Caco-2 (cell line): ENCODE results near the gene CPM. TPM values are rescaled to one million over a fixed set of nuclear protein-coding genes. Genes with fewer than 3 reads are reported as not detected.
"Not testable (repeated sequence)": the region's sequence is repeated elsewhere in the genome, so short reads cannot be mapped to it uniquely, and the experiment has no call there.

ENCODE experiments used
- BruUV-seq: library from RNA; stranded (reverse); fragments of 400-500 nt; replicated peaks from 2 replicates; lab custom pipeline; 2021; lab: Mats Ljungman, UMichigan
- CTCF ChIA-PET: fragments of 300-600 bp; sonication (Branson Sonifier 250); formaldehyde crosslinking; loops from one replicate; lab custom pipeline; 2022; ENCODE audit warnings: antibody characterized with exemption; lab: Charles Lee
- POLR2A ChIA-PET: fragments of 300-600 bp; sonication (Branson Sonifier 250); formaldehyde crosslinking; loops from one replicate; lab custom pipeline; 2022; ENCODE audit warnings: antibody characterized with exemption; lab: Charles Lee
- DNase-seq, 2 experiments: peaks; one replicate each; pipeline versions ENCODE4 v3.0.0 to v3.0.0-alpha.2; 2020 to 2022
- H3K27me3 ChIP-seq: replicated peaks from 2 replicates; pipeline ENCODE4 v1.6.0; 2011; ENCODE audit warnings: low read length; ENCODE audit not compliant: control insufficient read depth, insufficient read depth
- H3K36me3 ChIP-seq: 2 replicates; pipeline ENCODE4 v1.5.1; 2011; ENCODE audit warnings: low read length; ENCODE audit not compliant: control insufficient read depth, insufficient read depth
- H3K4me1 ChIP-seq: fragments of 250-450 bp; sonication (Bioruptor Pico); 2 replicates; pipeline ENCODE4 v1.5.1; 2020; ENCODE audit warnings: mild to moderate bottlenecking
- H3K4me3 ChIP-seq: 2 replicates; pipeline ENCODE4 v1.5.1; 2011; ENCODE audit warnings: low read depth, mild to moderate bottlenecking, control low read depth, low read length
- H3K9me3 ChIP-seq: fragments of 250-450 bp; sonication (Bioruptor Pico); 2 replicates; pipeline ENCODE4 v1.5.1; 2020; ENCODE audit warnings: mild to moderate bottlenecking, moderate library complexity
- H3K27ac Mint-ChIP-seq: one replicate; pipeline ENCODE4 v1.8.0; 2022; ENCODE audit warnings: mixed read lengths; ENCODE audit not compliant: unreplicated experiment
- H3K27me3 Mint-ChIP-seq: one replicate; pipeline ENCODE4 v1.8.0; 2022; ENCODE audit warnings: mixed read lengths; ENCODE audit not compliant: insufficient read depth, unreplicated experiment
- H3K36me3 Mint-ChIP-seq: one replicate; pipeline ENCODE4 v1.8.0; 2022; ENCODE audit warnings: mild to moderate bottlenecking, mixed read lengths; ENCODE audit not compliant: insufficient read depth, unreplicated experiment
- H3K4me1 Mint-ChIP-seq: one replicate; pipeline ENCODE4 v1.8.0; 2022; ENCODE audit warnings: low read depth, mixed read lengths; ENCODE audit not compliant: unreplicated experiment
- H3K4me3 Mint-ChIP-seq: one replicate; pipeline ENCODE4 v1.8.0; 2022; ENCODE audit warnings: mild to moderate bottlenecking, moderate library complexity, mixed read lengths; ENCODE audit not compliant: unreplicated experiment
- H3K9me3 Mint-ChIP-seq: one replicate; pipeline ENCODE4 v1.8.0; 2022; ENCODE audit warnings: mixed read lengths; ENCODE audit not compliant: unreplicated experiment
- CTCF ChIP-seq, 2 experiments: fragments of 200-600 bp in 1 of 2; IDR thresholded peaks; 1 replicate in 1 of 2; 2 replicates in 1 of 2; pipeline versions ENCODE4 v1.5.1 to v1.8.0; 2011 to 2022; ENCODE audit warnings: antibody characterized with exemption in 1 of 2, control low read depth in 1 of 2, inconsistent platforms in 1 of 2, low read depth in 1 of 2, low read length in 1 of 2, mild to moderate bottlenecking in 1 of 2, moderate library complexity in 1 of 2; ENCODE audit not compliant: insufficient read depth in 1 of 2, severe bottlenecking in 1 of 2, unreplicated experiment in 1 of 2
- intact Hi-C: fragments of 100-400 bp; cut with micrococcal nuclease; formaldehyde crosslinking; loops from one replicate; pipeline ENCODE4 v1.10.0; 2022; ENCODE audit not compliant: unreplicated experiment
- total RNA-seq: library from RNA; stranded (reverse); gene quantifications from 2 replicates; pipeline ENCODE4 v1.2.3, GENCODE V29; 2022

Gene CPM
- total RNA-seq, 1 experiment from 2014 or later, result 8.2 TPM

- H3K9me3 Mint-ChIP-seq, result no peaks in the 10 kb centered on the region
- intact Hi-C loops, result loop anchor here (2.0 kb wide), 1 partner anchor 291 kb away; no protein-coding TSS in a partner anchor
- CTCF ChIA-PET, result interaction anchor here (0.6 kb wide), 1 partner anchor 206 kb away, joined by 3 read pairs; no protein-coding TSS in a partner anchor
These were observed 67.4 kb downstream of the CPM start for GRCh38 chr12:68865399-68866164.

DNA sequence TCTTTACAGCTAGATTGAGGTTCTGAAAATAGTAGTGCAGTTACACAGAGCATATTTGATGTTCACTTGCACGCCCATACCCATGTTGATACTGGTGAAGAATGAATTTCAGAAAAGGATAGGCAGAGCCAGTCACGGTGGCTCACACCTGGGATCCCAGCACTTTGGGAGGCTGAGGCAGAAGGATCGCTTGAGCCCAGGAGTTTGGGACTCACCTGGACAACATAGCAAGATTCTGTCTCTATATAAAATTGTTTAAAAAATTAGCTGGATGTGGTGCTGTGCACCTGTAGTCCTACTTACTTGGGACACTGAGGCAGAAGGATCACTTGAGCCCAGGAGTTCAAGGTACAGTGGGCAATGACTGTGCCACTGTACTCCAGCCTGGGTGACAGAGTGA, 68.4 kb downstream of the CPM start:
- Histone ChIP-seq H3K4me1 (no peaks in the 10 kb centered on the region), H3K9me3 (no peaks in the 10 kb centered on the region), H3K27me3 (no peaks in the 10 kb centered on the region), H3K36me3 (no peaks in the 10 kb centered on the region), H3K4me3 (no peak overlapping the region)
- Mint-ChIP-seq H3K4me3 (no peak overlapping the region), H3K9me3 (no peaks in the 10 kb centered on the region), H3K36me3 (no peaks in the 10 kb centered on the region), H3K27me3 (no peaks in the 10 kb centered on the region), H3K27ac (no peak overlapping the region), H3K4me1 (no peaks in the 10 kb centered on the region)
- CTCF ChIA-PET, result no interaction called here
- BruUV-seq, result no TSS peak
- intact Hi-C loops, result loop anchor here (1.0 to 2.0 kb wide), 2 partner anchors 206 to 292 kb away; no protein-coding TSS in a partner anchor
- POLR2A ChIA-PET, result no interaction called here
- DNase-seq, result no peak
- no peak for TF ChIP-seq CTCF (IDR thresholded peaks at IDR 0.05; ENCODE audit: insufficient read depth in 1 of 2, low read depth in 1 of 2, low read length in 1 of 2, severe bottlenecking in 1 of 2, unreplicated experiment in 1 of 2)

More at GRCh38 chr12:68865399-68866164, 67.4 kb downstream of the CPM start:
- Histone ChIP-seq H3K27me3 (no peaks in the 10 kb centered on the region), H3K9me3 (no peaks in the 10 kb centered on the region), H3K36me3 (no peaks in the 10 kb centered on the region), H3K4me3 (no peak overlapping the region), H3K4me1 (no peaks in the 10 kb centered on the region)
- TF ChIP-seq CTCF (IDR thresholded peaks at IDR 0.05; ENCODE audit: insufficient read depth in 1 of 2, low read depth in 1 of 2, low read length in 1 of 2, severe bottlenecking in 1 of 2, unreplicated experiment in 1 of 2), result no peak
- no peak overlapping the region for H3K27ac Mint-ChIP-seq
- no peaks in the 10 kb centered on the region for H3K36me3 Mint-ChIP-seq
- POLR2A ChIA-PET, result no interaction called here
- no peak overlapping the region for H3K4me3 Mint-ChIP-seq
- no peaks in the 10 kb centered on the region for H3K27me3 Mint-ChIP-seq
- no peak for DNase-seq
- no TSS peak for BruUV-seq
- H3K4me1 Mint-ChIP-seq, result no peaks in the 10 kb centered on the region

DNA sequence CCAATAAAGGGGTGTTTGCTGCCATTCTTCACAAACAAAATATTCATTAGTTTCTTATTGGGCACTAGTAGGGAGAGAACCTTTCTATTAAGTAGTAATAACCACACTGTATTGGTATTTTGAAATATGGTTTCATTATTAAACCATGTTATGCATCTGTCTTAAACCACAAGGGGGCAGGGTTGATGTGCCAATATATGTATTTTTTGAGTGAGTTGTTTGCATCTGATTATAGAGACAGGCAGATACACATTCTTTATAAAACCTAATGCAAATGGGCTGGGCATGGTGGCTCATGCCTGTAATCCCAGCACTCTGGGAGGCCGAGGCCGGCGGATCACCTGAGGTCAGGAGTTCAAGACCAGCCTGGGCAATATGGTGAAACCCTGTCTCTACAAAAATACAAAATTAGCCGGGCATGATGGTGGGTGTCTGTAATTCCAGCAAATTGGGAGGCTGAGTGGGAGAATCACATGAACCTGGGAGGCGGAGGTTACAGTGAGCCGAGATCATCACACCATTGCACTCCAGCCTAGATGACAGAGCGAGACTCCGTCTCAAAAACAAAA, 69.0 kb downstream of the CPM start:
- H3K9me3 Mint-ChIP-seq, BruUV-seq, H3K27me3 ChIP-seq, CTCF ChIA-PET, H3K4me3 ChIP-seq, H3K36me3 ChIP-seq, H3K27me3 Mint-ChIP-seq, H3K4me3 Mint-ChIP-seq, H3K4me1 Mint-ChIP-seq, H3K36me3 Mint-ChIP-seq, H3K27ac Mint-ChIP-seq, H3K4me1 ChIP-seq, H3K9me3 ChIP-seq, POLR2A ChIA-PET: not testable (repeated sequence)
- DNase-seq, result peak in 1 of 2 experiments; percentile 54
- TF ChIP-seq CTCF (IDR thresholded peaks at IDR 0.05; ENCODE audit: insufficient read depth in 1 of 2, low read depth in 1 of 2, low read length in 1 of 2, severe bottlenecking in 1 of 2, unreplicated experiment in 1 of 2), result peak; percentile 34 to 54
- intact Hi-C loops, result loop anchor here (1.0 to 2.0 kb wide), 2 partner anchors 206 to 293 kb away; no protein-coding TSS in a partner anchor
